Smooth muscle cell of the pulmonary artery (primary cell): ENCODE data around the gene PCDHGA10. TPM values are rescaled to one million over a fixed set of nuclear protein-coding genes. Genes with fewer than 3 reads are reported as not detected.

Source experiments
- total RNA-seq: library from RNA; depleted of rRNA; stranded (reverse); fragments of >200 nt; gene quantifications from 2 replicates; pipeline ENCODE4 v1.2.3, GENCODE V29; 2014

The PCDHGA10 gene
- 8.3 and 9.4 TPM in 2 replicates for total RNA-seq

DNA sequence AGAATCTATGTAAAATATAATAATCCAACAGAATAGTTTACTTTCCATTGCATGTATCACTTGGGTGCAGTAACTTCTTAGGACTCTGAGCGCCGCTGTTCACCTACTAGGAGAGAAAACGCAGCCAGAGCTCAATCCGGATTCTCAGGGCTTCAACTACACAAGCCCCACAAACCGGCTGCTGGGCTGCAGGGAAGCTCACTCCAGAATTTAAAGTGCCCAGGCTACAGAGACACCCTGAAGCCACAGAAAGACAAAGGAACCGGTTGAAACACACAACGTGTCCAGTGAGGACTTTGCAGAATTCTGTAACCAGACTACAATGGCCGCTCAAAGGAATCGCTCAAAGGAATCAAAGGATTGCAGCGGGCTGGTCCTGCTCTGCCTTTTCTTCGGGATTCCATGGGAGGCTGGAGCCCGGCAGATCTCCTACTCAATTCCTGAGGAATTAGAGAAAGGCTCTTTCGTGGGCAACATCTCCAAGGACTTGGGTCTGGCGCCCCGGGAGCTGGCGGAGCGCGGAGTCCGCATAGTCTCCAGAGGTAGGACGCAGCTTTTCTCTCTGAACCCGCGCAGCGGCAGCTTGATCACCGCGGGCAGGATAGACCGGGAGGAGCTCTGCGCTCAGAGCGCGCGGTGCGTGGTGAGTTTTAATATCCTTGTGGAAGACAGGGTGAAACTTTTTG is at the start of gene PCDHGA10:
Gene PCDHGA10 (plus strand): TSS at position 134 of the 686 bp plus-strand sequence. CDS start 189 bp downstream, at position 323.

DNA sequence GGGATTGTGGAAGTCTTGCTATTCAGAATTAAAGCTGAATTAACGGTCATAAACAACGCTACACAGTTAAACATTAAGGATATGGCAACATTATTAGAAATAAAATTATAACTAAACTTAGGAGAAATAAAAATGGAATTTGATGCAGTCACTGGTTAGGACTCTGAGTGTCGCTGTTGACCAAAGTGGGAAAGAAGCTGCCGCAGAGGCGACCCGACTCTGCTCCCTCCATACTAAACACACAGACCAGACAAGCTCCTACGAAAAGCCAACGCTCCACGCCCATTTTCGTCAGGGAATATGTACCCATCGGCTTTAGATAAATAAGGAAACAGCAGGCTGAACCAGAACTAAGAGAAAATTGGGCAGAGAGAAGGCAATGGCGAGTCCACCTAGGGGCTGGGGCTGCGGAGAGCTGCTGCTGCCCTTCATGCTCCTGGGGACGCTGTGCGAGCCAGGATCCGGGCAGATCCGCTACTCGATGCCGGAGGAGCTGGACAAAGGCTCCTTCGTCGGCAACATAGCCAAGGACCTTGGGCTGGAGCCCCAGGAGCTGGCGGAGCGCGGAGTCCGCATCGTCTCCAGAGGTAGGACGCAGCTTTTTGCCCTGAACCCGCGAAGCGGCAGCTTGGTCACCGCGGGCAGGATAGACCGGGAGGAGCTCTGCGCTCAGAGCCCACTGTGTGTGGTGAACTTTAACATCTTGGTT is 48.7 kb upstream of the PCDHGA10 start, which contains the start of gene PCDHGA5:
Gene PCDHGA5 (plus strand): TSS at position 211 of the 709 bp plus-strand sequence. CDS start 169 bp downstream, at position 380.

DNA sequence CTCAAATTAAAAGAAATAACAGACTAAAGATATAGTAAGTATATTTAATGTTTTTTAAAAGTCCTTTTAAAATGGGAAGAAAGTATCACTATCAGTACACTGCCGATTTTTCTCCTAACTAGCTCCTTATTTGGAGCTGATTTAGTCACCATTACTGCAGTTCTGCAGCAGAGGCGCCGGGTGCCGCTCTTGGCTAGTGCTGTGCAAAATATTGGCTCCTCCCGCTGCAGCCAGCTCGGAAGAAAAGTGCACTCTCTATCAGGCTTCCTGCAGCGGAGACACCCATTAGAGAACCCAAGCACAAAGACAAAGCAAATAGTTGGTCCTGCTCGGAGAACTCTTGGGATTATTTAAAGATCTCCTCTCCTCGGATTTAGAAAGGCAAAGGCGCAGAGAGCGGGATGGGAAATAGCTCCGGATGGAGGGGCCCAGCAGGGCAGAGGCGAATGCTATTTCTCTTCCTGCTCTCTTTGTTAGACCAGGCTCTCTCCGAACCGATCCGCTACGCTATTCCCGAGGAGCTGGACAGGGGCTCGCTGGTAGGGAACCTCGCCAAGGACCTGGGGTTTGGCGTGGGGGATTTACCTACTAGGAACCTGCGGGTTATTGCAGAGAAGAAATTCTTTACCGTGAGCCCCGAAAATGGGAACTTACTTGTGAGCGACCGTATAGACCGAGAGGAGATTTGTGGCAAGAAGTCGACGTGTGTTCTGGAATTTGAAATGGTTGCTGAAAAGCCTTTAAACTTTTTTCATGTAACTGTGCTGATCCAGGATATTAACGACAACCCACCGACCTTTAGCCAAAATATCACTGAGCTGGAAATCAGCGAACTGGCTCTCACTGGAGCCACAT is 42.6 kb upstream of the PCDHGA10 start, which contains the start of gene PCDHGB3:
Gene PCDHGB3 (plus strand): TSS at position 249 of the 855 bp plus-strand sequence. CDS start 153 bp downstream, at position 402.

DNA sequence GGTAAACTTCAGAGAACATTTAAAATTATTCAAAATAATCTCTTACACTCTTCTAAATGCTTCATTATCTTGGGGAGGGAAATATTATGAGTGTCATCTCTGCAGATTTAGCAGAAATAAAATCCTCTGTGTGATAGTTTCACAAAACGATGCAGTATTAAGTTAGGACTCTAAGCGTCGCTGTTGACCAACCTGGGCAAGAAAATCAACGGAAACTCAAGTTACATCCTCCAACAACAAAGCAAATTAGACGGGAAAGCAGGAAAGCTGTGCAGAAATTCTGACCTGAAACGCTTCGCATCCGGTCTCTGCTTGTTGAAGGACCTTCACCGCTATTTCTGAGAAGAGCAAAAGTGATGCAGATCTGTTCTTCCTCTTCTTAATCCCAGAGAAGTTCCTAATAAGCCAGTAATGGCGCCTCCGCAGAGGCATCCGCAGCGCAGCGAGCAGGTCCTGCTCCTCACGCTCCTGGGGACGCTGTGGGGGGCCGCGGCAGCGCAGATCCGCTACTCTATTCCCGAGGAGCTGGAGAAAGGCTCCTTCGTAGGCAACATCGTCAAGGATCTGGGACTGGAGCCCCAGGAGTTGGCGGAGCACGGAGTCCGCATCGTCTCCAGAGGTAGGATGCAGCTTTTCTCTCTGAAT is 39.0 kb upstream of the PCDHGA10 start, which contains the start of gene PCDHGA6:
Gene PCDHGA6 (plus strand): TSS at position 219 of the 645 bp plus-strand sequence. CDS start 193 bp downstream, at position 412.

DNA sequence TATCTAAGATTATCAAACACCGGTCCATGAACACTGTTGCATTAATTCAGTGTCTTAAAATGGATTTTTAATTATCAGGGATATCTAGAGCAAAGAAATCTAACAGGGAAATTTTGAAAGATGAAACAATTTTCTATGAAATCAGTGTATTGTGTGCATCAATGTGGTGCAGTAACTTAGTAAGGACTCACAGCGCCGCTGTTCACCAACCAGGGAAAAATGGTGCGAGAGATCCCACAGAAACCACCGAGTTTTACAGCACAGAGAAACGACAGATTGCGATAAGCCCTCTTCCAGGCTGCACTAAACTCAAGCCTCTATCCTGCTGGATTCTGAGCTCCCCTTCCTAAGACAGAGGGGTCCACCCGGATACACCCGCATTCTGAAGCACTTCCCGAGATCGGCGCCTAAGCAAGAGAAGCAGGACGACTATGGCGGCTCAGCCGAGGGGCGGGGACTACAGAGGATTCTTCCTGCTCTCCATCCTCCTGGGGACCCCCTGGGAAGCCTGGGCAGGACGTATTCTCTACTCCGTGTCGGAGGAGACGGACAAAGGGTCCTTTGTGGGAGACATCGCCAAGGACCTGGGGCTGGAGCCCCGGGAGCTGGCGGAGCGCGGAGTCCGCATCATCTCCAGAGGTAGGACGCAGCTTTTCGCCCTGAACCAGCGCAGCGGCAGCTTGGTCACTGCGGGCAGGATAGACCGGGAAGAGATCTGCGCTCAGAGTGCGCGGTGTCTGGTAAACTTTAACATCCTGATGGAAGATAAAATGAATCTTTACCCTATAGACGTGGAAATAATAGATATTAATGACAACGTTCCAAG is 30.1 kb upstream of the PCDHGA10 start, which contains the start of gene PCDHGA7:
Gene PCDHGA7 (plus strand): TSS at position 274 of the 826 bp plus-strand sequence. CDS start 158 bp downstream, at position 432.

DNA sequence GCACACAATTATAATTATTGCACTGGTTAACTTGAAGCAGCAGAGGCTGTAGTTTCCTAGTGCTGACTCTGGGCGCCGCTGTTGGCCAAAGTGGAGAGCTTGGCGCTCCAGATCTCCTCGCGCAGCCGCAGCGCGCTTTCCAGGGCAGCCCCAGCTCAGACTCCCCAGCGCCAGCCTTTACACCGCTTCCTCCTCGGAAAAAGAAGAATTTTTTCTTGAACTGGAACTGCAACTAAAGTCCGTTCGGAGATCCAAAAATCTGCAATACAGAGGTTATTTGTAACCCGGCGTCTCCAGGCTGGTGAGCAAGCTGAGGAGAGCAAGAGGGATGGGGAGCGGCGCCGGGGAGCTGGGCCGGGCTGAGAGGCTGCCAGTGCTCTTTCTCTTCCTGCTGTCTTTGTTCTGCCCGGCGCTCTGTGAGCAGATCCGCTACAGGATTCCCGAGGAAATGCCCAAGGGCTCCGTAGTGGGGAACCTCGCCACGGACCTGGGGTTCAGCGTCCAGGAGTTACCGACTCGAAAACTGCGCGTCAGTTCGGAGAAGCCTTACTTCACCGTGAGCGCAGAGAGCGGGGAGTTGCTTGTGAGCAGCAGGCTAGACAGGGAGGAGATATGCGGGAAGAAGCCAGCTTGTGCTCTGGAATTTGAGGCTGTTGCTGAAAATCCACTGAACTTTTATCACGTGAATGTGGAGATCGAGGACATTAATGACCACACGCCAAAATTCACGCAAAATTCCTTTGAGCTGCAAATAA is 25.1 kb upstream of the PCDHGA10 start, which contains the start of gene PCDHGB4:
Gene PCDHGB4 (plus strand): TSS at position 142 of the 755 bp plus-strand sequence. CDS start 187 bp downstream, at position 329.

DNA sequence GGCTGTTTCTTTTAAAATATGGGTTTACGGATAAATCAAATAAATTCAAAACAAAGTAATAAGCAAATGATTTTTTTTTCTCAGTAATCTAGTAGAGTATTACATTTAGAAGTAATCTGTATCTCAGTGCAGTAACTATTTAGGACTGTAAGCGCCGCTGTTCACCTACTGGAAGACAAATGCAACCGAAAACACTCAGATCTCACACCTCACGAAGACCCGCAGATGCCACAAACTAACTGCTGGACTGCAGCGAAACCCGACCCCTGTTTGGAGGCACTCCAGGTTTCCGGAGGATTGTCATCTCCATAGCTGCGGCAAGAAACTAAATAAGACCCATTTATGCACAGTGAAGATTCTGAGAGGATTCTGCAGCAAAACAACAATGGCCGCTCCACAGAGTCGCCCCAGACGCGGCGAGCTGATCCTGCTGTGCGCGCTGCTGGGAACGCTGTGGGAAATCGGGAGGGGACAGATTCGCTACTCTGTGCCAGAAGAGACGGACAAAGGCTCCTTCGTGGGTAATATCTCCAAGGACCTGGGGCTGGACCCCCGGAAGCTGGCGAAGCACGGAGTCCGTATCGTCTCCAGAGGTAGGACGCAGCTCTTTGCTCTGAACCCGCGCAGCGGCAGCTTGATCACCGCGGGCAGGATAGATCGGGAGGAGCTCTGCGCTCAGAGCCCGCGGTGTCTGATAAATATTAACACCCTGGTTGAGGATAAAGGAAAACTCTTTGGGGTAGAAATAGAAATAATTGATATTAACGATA is 20.2 kb upstream of the PCDHGA10 start, which contains the start of gene PCDHGA8:
Gene PCDHGA8 (plus strand): TSS at position 205 of the 770 bp plus-strand sequence. CDS start 181 bp downstream, at position 386.

DNA sequence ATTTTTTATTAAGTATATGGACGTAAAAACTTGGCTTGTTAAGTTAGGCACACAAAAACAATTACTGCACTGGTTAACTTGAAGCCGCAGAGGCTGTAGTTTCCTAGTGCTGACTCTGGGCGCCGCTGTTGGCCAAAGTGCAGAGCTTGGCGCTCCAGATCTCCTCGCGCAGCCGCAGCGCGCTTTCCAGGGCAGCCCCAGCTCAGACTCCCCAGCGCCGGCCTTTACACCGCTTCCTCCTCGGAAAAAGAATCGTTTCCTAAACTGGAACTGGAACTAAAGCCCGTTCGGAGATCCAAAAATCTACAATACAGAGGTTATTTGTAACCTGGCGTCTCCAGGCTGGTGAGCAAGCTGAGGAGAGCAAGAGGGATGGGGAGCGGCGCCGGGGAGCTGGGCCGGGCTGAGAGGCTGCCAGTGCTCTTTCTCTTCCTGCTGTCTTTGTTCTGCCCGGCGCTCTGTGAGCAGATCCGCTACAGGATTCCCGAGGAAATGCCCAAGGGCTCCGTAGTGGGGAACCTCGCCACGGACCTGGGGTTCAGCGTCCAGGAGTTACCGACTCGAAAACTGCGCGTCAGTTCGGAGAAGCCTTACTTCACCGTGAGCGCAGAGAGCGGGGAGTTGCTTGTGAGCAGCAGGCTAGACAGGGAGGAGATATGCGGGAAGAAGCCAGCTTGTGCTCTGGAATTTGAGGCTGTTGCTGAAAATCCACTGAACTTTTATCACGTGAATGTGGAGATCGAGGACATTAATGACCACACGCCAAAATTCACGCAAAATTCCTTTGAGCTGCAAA is 14.8 kb upstream of the PCDHGA10 start, which contains the start of gene PCDHGB5:
Gene PCDHGB5 (plus strand): TSS at position 192 of the 796 bp plus-strand sequence. CDS start 181 bp downstream, at position 373.

DNA sequence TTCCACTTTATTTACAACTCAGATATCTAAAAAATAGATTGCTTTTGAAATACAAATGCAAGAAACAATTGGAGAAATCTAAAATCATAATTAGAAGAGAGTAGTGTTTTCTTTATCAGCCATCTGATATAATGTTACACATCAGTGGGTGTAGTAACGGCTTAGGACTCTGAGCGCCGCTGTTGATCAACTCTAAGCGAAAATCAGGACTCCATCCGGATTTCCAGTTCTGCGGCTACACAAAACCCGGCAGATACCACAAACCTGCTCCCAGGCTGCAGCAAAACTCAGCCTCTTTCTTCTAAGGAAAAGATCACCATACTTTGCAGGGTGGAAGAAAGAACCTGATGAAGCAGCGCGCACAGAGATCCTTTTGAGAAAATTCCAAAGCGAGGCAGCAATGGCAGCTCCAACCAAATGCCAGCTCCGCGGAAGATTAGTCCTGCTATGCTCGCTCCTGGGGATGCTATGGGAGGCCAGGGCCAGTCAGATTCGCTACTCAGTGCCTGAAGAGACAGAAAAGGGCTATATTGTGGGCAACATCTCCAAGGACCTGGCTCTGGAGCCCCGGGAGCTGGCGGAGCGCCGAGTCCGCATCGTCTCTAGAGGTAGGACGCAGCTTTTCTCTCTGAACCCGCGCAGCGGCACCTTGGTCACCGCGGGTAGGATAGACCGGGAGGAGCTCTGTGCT is 10.1 kb upstream of the PCDHGA10 start, which contains the start of gene PCDHGA9:
Gene PCDHGA9 (plus strand): TSS at position 226 of the 691 bp plus-strand sequence. CDS start 175 bp downstream, at position 401.

DNA sequence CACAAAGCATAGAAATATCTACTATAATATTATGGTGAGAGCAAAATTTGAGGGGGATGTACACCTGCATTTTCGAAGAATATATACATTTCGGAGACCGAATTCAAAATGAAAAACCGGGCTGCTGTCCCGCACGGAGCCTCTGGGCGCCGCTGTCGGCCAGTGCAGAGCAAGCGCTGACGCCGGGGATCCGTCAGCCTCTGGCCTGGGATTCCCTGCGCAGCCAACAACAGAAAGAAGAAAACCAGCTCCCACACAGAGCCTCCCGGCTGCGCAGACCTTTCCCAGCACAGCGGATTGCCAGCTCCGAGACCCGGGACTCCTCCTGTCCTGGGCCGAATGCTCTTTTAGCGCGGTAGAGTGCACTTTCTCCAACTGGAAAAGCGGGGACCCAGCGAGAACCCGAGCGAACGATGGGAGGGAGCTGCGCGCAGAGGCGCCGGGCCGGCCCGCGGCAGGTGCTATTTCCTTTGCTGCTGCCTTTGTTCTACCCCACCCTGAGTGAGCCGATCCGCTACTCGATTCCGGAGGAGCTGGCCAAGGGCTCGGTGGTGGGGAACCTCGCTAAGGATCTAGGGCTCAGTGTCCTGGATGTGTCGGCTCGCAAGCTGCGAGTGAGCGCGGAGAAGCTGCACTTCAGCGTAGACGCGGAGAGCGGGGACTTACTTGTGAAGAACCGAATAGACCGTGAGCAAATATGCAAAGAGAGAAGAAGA is 4.8 kb upstream of the PCDHGA10 start, which contains the start of gene PCDHGB6:
Gene PCDHGB6 (plus strand): TSS at position 232 of the 716 bp plus-strand sequence. CDS start 182 bp downstream, at position 414.

DNA sequence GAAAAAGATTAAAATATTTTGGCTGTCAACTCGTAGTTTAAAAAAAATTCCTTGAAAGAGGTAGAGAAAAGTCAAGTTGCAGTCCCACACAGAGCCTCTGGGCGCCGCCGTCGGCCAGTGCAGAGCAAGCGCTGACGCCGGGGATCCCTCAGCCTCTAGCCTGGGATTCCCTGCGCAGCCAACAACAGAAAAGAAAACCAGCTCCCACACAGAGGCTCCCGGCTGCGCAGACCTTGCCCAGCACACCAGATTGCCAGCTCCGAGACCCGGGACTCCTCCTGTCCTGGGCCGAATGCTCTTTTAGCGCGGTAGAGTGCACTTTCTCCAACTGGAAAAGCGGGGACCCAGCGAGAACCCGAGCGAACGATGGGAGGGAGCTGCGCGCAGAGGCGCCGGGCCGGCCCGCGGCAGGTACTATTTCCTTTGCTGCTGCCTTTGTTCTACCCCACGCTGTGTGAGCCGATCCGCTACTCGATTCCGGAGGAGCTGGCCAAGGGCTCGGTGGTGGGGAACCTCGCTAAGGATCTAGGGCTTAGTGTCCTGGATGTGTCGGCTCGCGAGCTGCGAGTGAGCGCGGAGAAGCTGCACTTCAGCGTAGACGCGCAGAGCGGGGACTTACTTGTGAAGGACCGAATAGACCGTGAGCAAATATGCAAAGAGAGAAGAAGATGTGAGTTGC is 4.8 kb downstream of the PCDHGA10 start, which contains the start of gene PCDHGB7:
Gene PCDHGB7 (plus strand): TSS at position 184 of the 679 bp plus-strand sequence. CDS start 183 bp downstream, at position 367.

DNA sequence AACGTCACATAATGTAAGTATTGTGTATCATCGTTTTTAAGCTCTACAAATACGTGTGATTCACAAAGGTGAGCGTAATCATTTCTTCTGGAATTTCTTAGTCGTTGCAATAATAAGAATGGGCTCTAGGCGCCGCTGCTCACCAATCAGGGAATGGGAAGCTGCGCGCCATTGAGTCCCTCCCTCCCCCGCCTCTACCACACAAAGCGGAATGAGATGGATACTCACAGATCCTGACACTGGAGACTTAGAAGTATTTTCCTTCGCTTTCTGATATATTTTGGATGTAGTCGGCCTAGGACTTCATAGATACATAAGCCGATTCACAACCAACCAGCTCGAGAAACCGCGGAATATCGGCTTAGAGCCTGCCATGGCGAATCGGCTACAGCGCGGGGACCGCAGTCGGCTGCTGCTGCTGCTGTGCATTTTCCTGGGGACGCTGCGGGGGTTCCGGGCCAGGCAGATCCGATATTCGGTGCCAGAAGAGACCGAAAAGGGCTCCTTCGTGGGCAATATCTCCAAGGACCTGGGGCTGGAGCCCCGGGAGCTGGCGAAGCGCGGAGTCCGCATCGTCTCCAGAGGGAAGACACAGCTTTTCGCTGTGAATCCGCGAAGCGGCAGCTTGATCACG is 8.2 kb downstream of the PCDHGA10 start, which contains the start of gene PCDHGA11:
Gene PCDHGA11 (plus strand): TSS at position 197 of the 634 bp plus-strand sequence. CDS start 177 bp downstream, at position 374.

DNA sequence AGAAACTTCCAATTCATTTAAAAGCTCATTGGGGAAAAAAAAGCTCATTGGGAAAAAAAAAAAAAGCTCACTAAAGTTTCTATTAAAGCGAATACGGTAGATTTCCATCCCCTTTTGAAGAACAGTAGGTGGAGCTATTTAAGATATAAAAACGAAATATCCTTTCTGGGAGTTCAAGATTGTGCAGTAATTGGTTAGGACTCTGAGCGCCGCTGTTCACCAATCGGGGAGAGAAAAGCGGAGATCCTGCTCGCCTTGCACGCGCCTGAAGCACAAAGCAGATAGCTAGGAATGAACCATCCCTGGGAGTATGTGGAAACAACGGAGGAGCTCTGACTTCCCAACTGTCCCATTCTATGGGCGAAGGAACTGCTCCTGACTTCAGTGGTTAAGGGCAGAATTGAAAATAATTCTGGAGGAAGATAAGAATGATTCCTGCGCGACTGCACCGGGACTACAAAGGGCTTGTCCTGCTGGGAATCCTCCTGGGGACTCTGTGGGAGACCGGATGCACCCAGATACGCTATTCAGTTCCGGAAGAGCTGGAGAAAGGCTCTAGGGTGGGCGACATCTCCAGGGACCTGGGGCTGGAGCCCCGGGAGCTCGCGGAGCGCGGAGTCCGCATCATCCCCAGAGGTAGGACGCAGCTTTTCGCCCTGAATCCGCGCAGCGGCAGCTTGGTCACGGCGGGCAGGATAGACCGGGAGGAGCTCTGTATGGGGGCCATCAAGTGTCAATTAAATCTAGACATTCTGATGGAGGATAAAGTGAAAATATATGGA is 17.7 kb downstream of the PCDHGA10 start, which contains the start of gene PCDHGA12:
Gene PCDHGA12 (plus strand): TSS at position 176 of the 782 bp plus-strand sequence. CDS start 253 bp downstream, at position 429.

